ENCODE data around the gene SORCS2.
"Not testable (repeated sequence)": the region's sequence is repeated elsewhere in the genome, so short reads cannot be mapped to it uniquely, and the experiment has no call there.

Gene SORCS2

GRCh38 chr4:7450775-7451433, 258.6 kb downstream of the SORCS2 start:
- DNase-seq (ENCODE audit: low spot score): no peak

- DNase-seq (ENCODE audit: low spot score): no peak
These were observed 259.1 kb downstream of the SORCS2 start for GRCh38 chr4:7451434-7451789.

- no peak for DNase-seq (ENCODE audit: low spot score)
These were observed 259.5 kb downstream of the SORCS2 start for GRCh38 chr4:7451800-7452199.

- not testable (repeated sequence) for DNase-seq (ENCODE audit: low spot score)
These were observed 260.5 kb downstream of the SORCS2 start for GRCh38 chr4:7452802-7453201.

- DNase-seq (ENCODE audit: low spot score): no peak
These were observed 265.1 kb downstream of the SORCS2 start for GRCh38 chr4:7457201-7458065.

- DNase-seq (ENCODE audit: low spot score): no peak
These were observed 265.7 kb downstream of the SORCS2 start for GRCh38 chr4:7458066-7458425.

- DNase-seq (ENCODE audit: low spot score): no peak
These were observed 266.1 kb downstream of the SORCS2 start for GRCh38 chr4:7458477-7458876.

- no peak for DNase-seq (ENCODE audit: low spot score)
These were observed 267.1 kb downstream of the SORCS2 start for GRCh38 chr4:7459471-7459870.

GRCh38 chr4:7460566-7460965, 268.2 kb downstream of the SORCS2 start:
- DNase-seq (ENCODE audit: low spot score): no peak

GRCh38 chr4:7461230-7461629, 268.9 kb downstream of the SORCS2 start:
- no peak for DNase-seq (ENCODE audit: low spot score)

- DNase-seq (ENCODE audit: low spot score): no peak
These were observed 270.2 kb downstream of the SORCS2 start for GRCh38 chr4:7462509-7462971.

- DNase-seq (ENCODE audit: low spot score): no peak
These were observed 271.4 kb downstream of the SORCS2 start for GRCh38 chr4:7463566-7464258.

- no peak for DNase-seq (ENCODE audit: low spot score)
These were observed 271.9 kb downstream of the SORCS2 start for GRCh38 chr4:7464259-7464655.

- no peak for DNase-seq (ENCODE audit: low spot score)
These were observed 272.7 kb downstream of the SORCS2 start for GRCh38 chr4:7465017-7465416.

GRCh38 chr4:7466215-7466614, 273.9 kb downstream of the SORCS2 start:
- DNase-seq (ENCODE audit: low spot score): no peak

GRCh38 chr4:7466904-7467303, 274.6 kb downstream of the SORCS2 start:
- DNase-seq (ENCODE audit: low spot score): no peak

GRCh38 chr4:7467471-7467870, 275.1 kb downstream of the SORCS2 start:
- DNase-seq (ENCODE audit: low spot score): no peak

GRCh38 chr4:7469023-7469422, 276.7 kb downstream of the SORCS2 start:
- no peak for DNase-seq (ENCODE audit: low spot score)

GRCh38 chr4:7470111-7470510, 277.8 kb downstream of the SORCS2 start:
- no peak for DNase-seq (ENCODE audit: low spot score)

- DNase-seq (ENCODE audit: low spot score): no peak
These were observed 278.3 kb downstream of the SORCS2 start for GRCh38 chr4:7470522-7471128.

GRCh38 chr4:7472442-7473013, 280.2 kb downstream of the SORCS2 start:
- no peak for DNase-seq (ENCODE audit: low spot score)

GRCh38 chr4:7473081-7473480, 280.7 kb downstream of the SORCS2 start:
- DNase-seq (ENCODE audit: low spot score): no peak

All from hematopoietic multipotent progenitor cell treated with erythropoietin and hydrocortisone succinate and interleukin-3 and kit ligand, for 15 days (in vitro differentiated cells).